Stimulated activated CD8-positive, alpha-beta memory T cell treated with anti-CD3 and anti-CD28 coated beads, Interleukin-12 subunit alpha, Interleukin-12 subunit beta, amount 100 ng/mL, for 24 hours (primary cell): Measurements from ENCODE around the gene B3GALT2.
"Not testable (repeated sequence)": the region's sequence is repeated elsewhere in the genome, so short reads cannot be mapped to it uniquely, and the experiment has no call there.

Experiments used
- DNase-seq: peaks from one replicate; pipeline ENCODE4 v3.0.0-alpha.2; 2020; ENCODE audit errors: extremely low read depth

B3GALT2 gene, protein sequence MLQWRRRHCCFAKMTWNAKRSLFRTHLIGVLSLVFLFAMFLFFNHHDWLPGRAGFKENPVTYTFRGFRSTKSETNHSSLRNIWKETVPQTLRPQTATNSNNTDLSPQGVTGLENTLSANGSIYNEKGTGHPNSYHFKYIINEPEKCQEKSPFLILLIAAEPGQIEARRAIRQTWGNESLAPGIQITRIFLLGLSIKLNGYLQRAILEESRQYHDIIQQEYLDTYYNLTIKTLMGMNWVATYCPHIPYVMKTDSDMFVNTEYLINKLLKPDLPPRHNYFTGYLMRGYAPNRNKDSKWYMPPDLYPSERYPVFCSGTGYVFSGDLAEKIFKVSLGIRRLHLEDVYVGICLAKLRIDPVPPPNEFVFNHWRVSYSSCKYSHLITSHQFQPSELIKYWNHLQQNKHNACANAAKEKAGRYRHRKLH

GRCh38 chr1:193185901-193186731 lies at the start of gene B3GALT2:
Gene B3GALT2 (minus strand): TSS chr1:193186613. CDS start chr1:193181562, 5,051 bp downstream.
- DNase-seq, result no peak

- no peak for DNase-seq
Measured at GRCh38 chr1:193234530-193234929, 48.1 kb upstream of the B3GALT2 start.

GRCh38 chr1:193231146-193231545 lies 44.7 kb upstream of the B3GALT2 start:
- DNase-seq, result not testable (repeated sequence)

- no peak for DNase-seq
Measured at GRCh38 chr1:193229136-193229535, 42.7 kb upstream of the B3GALT2 start.

DNA sequence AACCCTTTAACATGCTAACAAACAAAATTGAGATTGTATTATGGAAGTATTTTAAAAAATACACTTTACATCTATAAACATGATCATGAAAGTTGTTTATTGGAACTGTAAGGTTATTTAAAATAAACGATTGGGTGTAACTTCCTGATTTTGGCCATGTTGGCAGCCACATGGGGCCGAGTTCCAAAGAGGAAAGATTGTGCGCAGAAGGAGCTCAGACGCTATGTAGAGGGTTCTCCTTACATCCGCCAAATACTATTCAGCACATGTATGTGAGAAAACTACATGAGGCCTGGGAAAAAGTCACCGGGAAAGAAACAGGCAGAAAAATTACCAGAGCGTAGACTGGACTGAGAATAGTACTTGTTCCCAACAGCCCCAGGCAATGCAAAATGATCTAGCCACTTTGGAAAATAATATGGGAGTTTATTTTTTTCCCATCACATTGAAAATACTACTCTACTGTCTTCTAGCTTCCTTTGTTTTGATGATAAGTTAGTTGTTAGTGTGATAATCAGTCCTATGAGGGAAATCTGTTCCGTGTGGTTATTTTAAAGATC lies 35.7 kb upstream of the B3GALT2 start:
- DNase-seq, result no peak

GRCh38 chr1:193221651-193222050 lies 35.2 kb upstream of the B3GALT2 start:
- DNase-seq, result no peak

- DNase-seq, result no peak
Measured at GRCh38 chr1:193219391-193219790, 33.0 kb upstream of the B3GALT2 start.

GRCh38 chr1:193216920-193217319 lies 30.5 kb upstream of the B3GALT2 start:
- DNase-seq, result no peak

GRCh38 chr1:193213998-193214397 lies 27.6 kb upstream of the B3GALT2 start:
- DNase-seq, result no peak

- DNase-seq, result no peak
Measured at GRCh38 chr1:193212637-193213036, 26.2 kb upstream of the B3GALT2 start.

- no peak for DNase-seq
Measured at GRCh38 chr1:193211539-193211938, 25.1 kb upstream of the B3GALT2 start.

GRCh38 chr1:193210996-193211395 lies 24.6 kb upstream of the B3GALT2 start:
- no peak for DNase-seq

- no peak for DNase-seq
Measured at GRCh38 chr1:193201021-193201420, 14.6 kb upstream of the B3GALT2 start.

- no peak for DNase-seq
Measured at GRCh38 chr1:193199940-193200339, 13.5 kb upstream of the B3GALT2 start.

DNA sequence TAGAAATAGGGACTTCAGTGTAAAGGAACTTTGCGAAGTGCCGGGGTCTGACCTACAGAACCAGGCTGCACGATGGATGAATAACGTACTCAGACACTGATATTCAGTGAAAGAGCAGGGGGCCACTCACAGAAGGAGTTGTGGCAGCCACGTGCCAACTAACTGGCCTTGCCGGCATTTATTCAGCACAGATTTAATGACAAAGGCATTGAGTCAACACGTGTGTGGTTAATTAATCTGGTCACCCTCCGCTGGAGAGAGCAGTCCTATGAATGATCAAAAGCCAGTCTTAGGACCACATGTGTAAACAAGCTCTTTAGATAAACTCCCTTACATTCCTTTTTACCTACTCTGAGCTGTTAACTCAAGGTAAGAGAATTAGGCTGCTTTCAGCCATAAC lies 6.2 kb upstream of the B3GALT2 start:
- DNase-seq, result no peak

GRCh38 chr1:193190096-193190744 lies 3.8 kb upstream of the B3GALT2 start:
- DNase-seq, result no peak

DNA sequence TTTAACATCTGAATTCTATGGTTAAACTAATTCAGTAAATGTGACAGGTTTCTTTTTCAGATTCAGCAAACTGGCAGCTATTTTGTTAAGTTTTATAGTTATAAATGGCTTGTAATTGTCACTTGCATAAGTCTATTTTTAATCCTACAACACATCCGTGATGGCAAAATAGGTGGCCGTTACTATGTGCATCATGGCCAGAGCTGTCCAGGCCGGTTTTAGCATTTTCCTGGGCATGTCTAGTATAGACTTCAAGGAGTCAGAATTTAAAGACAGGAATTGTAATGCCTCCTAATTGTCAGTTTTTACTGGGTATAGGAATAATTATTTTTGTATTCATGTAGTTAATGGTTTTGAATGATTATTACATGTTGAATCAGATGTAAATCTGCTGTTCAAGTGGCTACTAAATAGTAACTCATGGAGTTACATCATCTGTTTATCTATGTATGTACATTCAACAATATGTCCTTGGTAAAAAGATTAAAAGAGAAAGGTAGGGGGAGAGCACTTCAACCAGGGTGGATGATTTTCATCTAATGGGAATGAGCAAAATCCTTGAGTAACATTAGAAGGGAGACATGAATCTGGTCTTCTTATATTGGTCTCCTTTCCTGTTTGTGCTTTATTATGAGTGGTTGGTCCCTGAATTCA lies 3.2 kb upstream of the B3GALT2 start:
- no peak for DNase-seq

- DNase-seq, result not testable (repeated sequence)
Measured at GRCh38 chr1:193188915-193189314, 2.5 kb upstream of the B3GALT2 start.

DNA sequence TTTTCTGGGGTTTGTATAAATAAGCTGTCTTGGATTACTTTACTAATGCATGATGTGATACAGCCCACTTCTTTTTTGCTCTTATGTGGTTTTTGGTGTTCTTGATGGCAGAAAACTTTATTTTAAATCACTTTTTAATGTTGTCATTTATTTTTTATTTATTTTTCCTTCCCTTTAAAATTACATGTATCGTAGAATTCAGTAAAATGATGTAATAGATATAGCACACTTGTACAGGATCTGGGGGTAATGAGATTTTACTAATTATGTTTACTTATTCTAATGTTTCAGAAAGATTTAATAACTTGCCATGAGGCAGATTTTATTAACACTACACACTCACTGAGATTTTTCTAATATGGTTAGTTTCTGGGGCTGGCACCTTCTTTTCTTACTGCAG lies 701 bp upstream of the B3GALT2 start:
- DNase-seq, result no peak

GRCh38 chr1:193185211-193185610 lies 1.2 kb downstream of the B3GALT2 start:
- no peak for DNase-seq

- no peak for DNase-seq
Measured at GRCh38 chr1:193184776-193185175, 1.6 kb downstream of the B3GALT2 start.
